ACC112 (cell line): ENCODE data around the gene NPR2.

ENCODE experiments used
- H2AFZ ChIP-seq: fragments of 200-600 bp; sonication (generic); one replicate; pipeline ENCODE4 v1.6.0; 2017; ENCODE audit warnings: antibody characterized with exemption, low read length; ENCODE audit not compliant: unreplicated experiment
- H3K27ac ChIP-seq: fragments of 200-600 bp; sonication (generic); 2 replicates; pipeline ENCODE4 v1.5.1; 2014; ENCODE audit warnings: low read depth, mild to moderate bottlenecking, antibody characterized with exemption, low read length, moderate library complexity
- H3K27me3 ChIP-seq: fragments of 200-600 bp; sonication (generic); 2 replicates; pipeline ENCODE4 v1.6.1; 2014; ENCODE audit warnings: mild to moderate bottlenecking, antibody characterized with exemption, low read length, moderate library complexity, mixed read lengths; ENCODE audit not compliant: insufficient read depth
- H3K36me3 ChIP-seq: fragments of 200-600 bp; sonication (generic); 2 replicates; pipeline ENCODE4 v1.6.1; 2016; ENCODE audit warnings: mild to moderate bottlenecking, antibody characterized with exemption, low read length, moderate library complexity, mixed read lengths; ENCODE audit not compliant: insufficient read depth
- H3K4me1 ChIP-seq: fragments of 200-600 bp; sonication (generic); one replicate; pipeline ENCODE4 v1.6.1; 2016; ENCODE audit warnings: low read length, mixed read lengths; ENCODE audit not compliant: insufficient read depth, unreplicated experiment, control insufficient read depth
- H3K4me3 ChIP-seq: fragments of 200-600 bp; sonication (generic); 2 replicates; pipeline ENCODE4 v1.5.1; 2014; ENCODE audit warnings: mild to moderate bottlenecking, low read depth, low read length
- H3K79me2 ChIP-seq: fragments of 200-600 bp; sonication (generic); one replicate; pipeline ENCODE4 v1.6.0; 2016; ENCODE audit warnings: low read length; ENCODE audit not compliant: control insufficient read depth, unreplicated experiment, insufficient read depth

The NPR2 gene

DNA sequence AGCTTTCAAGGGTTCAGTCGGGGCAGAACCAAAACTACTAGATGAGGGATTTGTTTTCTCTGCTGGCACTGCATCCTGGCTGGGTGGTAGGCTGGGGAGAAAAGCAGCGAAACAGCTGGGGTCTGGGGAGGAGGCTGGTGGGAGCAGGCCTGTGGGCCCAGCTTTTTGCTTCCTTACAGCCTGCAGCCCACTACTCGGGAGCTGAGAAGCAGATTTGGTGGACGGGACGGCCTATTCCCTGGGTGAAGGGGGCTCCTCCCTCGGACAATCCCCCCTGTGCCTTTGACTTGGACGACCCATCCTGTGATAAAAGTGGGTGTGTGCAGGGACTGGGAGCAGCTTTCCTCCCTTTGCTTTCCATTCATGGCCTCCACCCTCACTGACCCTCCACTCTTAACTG, 9.1 kb downstream of the NPR2 start:
- H3K27ac ChIP-seq, result no peak overlapping the region

DNA sequence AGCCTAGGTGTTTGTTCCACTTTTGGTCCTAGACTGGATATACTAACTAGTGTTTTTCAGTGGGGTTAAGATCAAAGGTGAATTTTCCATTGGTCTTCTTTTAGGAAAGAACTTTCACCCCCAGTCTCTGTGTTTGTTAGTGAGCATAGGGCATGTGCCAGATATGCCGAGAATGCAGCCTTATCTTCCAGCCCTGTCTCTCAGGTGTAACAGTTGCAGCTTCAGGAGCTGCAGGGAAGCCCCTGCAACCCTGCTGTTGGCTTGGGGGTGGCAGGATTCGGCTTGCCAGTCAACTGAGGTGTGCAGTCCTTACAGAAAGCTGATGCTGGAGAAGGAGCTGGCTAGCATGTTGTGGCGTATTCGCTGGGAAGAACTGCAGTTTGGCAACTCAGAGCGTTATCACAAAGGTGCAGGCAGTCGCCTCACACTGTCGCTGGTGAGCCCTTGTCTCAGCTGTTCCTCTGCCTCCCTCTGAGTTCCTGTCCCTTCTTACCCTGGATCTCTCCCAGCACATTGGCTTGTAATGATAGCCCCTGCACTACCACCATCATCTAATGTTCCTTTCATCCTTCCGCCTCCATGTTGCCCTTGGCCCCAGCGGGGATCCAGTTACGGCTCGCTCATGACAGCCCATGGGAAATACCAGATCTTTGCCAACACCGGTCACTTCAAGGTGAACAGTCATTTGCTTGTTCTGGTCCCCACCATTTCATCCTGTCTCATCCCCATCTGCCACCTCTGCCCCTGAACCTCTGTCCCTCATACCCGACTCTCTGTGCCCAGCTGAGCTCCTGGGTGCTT, 10.1 kb downstream of the NPR2 start:
- no peak overlapping the region for H2AFZ ChIP-seq
- peaks cover 4% of the 10 kb centered on the region; the same call in 1 of the 2 replicates for H3K36me3 ChIP-seq
- peaks cover 16% of the 10 kb centered on the region for H3K4me1 ChIP-seq
- no peaks in the 10 kb centered on the region for H3K27me3 ChIP-seq
- no peak overlapping the region for H3K4me3 ChIP-seq
- peaks cover 10% of the 10 kb centered on the region for H3K79me2 ChIP-seq
- no peak overlapping the region for H3K27ac ChIP-seq

More for the DNA sequence above, 9.1 kb downstream of the NPR2 start:
- Histone ChIP-seq H3K36me3 (peaks cover 4% of the 10 kb centered on the region; the same call in 1 of the 2 replicates), H2AFZ (no peak overlapping the region), H3K27me3 (no peaks in the 10 kb centered on the region), H3K79me2 (peaks cover 10% of the 10 kb centered on the region), H3K4me1 (peaks cover 20% of the 10 kb centered on the region), H3K4me3 (no peak overlapping the region)

DNA sequence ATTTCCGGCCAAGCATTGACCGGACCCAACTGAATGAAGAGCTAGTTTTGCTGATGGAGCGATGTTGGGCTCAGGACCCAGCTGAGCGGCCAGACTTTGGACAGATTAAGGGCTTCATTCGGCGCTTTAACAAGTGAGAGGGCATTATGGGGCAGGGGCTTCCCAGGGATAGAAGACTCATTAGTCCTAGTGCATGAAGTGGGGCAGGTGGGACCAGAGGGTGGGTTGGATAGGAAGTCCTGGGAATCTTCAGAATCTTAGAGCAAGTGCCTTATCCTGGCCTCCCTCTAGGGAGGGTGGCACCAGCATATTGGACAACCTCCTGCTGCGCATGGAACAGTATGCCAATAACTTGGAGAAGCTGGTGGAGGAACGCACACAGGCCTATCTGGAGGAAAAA, 14.7 kb downstream of the NPR2 start:
- no peaks in the 10 kb centered on the region for H3K27me3 ChIP-seq
- H3K36me3 ChIP-seq, result peaks cover 7% of the 10 kb centered on the region
- no peak overlapping the region for H3K27ac ChIP-seq
- H3K4me1 ChIP-seq, result no peaks in the 10 kb centered on the region
- H3K79me2 ChIP-seq, result no peaks in the 10 kb centered on the region
- H2AFZ ChIP-seq, result no peak overlapping the region
- no peak overlapping the region for H3K4me3 ChIP-seq

DNA sequence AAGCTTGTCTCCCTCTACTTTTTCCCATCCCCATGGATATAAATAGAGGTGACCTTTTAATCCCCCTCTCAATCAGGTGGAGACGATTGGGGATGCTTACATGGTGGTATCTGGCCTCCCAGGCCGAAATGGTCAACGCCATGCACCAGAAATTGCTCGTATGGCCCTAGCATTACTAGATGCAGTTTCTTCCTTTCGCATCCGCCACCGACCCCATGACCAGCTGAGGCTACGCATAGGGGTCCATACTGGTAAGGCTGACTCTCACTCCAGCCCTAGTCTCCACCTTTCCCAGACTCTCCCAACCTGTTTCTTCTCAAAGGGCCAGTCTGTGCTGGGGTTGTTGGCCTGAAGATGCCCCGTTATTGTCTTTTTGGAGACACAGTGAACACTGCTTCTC, 17.0 kb downstream of the NPR2 start:
- H3K27ac ChIP-seq, result no peak overlapping the region
- no peak overlapping the region for H2AFZ ChIP-seq
- no peaks in the 10 kb centered on the region for H3K79me2 ChIP-seq
- H3K27me3 ChIP-seq, result no peaks in the 10 kb centered on the region
- peaks cover 6% of the 10 kb centered on the region for H3K36me3 ChIP-seq
- H3K4me3 ChIP-seq, result no peak overlapping the region
- no peaks in the 10 kb centered on the region for H3K4me1 ChIP-seq

DNA sequence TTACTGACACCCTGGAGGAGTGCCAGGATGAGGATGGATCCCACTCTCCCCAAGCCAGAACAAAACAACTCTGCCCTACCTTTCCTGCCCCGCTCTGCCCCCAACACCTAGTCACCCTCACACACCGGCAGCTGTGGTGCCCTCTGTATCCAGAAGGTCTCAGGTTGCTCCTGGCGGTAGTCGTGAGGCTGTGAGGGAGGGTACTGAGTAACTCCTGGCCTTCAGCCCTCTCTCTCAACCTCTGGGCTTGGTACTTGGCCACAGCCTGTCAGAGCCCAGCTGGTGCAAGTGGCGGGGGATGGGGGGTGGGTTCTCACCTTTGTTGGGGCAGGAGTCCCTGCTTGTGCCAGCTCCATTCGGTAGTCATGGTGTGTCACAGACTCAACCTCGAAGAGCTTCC, 18.7 kb downstream of the NPR2 start:
- Histone ChIP-seq H3K4me3 (no peak overlapping the region), H3K4me1 (peaks cover 9% of the 10 kb centered on the region), H2AFZ (no peak overlapping the region), H3K27ac (no peak overlapping the region), H3K27me3 (no peaks in the 10 kb centered on the region), H3K79me2 (no peaks in the 10 kb centered on the region), H3K36me3 (peaks cover 4% of the 10 kb centered on the region; the same call in 1 of the 2 replicates)

DNA sequence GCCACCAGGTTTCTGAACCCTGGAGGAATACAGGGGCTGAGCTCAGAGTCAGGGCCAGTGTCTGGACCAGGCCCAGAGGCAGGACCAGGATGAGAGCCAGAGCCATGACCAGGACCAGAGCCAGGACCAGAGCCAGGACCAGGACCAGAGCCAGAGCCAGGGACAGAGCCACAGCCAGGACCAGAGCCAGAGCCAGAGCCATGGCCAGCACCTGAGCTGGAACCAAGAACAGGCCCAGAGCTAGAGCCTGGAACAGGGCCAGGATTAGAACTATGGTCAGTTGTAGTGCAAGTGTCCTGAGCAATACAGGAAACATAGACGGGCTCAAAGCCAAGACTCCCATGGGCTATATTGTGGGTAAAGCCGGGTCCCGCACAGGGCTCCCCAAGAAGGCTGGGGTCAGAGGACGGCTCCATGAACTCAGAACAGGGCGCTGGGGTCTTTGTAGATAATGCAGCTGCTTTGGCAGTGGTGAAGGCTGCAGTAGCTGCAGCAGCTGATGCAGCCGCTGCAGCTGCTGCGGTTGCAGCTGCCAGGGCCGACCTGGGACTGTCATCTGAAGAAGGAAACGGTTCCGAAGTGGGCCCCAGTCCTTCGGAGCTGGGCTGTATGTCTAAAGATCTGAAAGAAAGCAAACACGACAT, 20.1 kb downstream of the NPR2 start:
- H3K4me3 ChIP-seq, result peak overlapping the region; percentile 80
- H3K27ac ChIP-seq, result peak overlapping the region; percentile 24

DNA sequence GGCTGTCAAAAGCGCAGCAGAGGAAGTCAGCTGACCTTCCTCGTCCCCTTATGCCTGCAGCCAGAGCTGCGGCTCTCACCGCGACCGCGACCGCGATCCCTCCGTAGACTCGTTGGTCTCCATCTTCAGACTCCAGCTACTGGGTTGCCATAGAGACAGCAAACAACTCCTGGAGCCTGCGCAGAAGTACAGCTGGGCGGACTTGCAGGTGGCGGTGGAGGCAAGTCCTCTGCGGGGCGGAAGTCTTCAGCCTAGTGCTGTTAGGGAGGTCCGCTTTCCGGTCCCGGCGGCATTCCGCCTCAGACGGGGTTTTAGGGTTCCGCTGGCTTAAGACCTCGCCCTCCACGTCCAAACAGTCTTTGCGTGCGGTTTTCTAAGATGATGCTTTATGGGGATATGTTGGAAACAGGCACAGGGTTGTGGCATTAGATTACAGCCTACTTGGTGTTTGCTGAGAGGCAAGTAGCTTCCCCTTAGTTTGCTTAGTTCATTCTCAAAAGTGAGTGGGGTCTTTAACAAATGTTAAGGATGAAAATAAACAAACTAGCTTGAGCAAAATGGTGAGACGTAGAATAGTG, 20.7 kb downstream of the NPR2 start, which contains the start of gene SPAG8:
TSS of gene SPAG8 (minus strand) at position 238 of the 578 bp plus-strand sequence. CDS start at position 123, 115 bp downstream.
- Histone ChIP-seq H2AFZ (peak within 1 kb of the TSS; percentile 64), H3K27me3 (no peaks in the 10 kb centered on the region), H3K36me3 (peaks cover 4% of the 10 kb centered on the region; the same call in 1 of the 2 replicates), H3K79me2 (no peaks in the 10 kb centered on the region), H3K4me1 (peaks cover 9% of the 10 kb centered on the region), H3K4me3 (peak within 1 kb of the TSS; percentile 80), H3K27ac (peak within 1 kb of the TSS; percentile 24)

More for the DNA sequence above, 20.1 kb downstream of the NPR2 start:
- H3K4me1 ChIP-seq, result peaks cover 9% of the 10 kb centered on the region
- peak overlapping the region; percentile 47 for H2AFZ ChIP-seq
- peaks cover 4% of the 10 kb centered on the region; the same call in 1 of the 2 replicates for H3K36me3 ChIP-seq
- no peaks in the 10 kb centered on the region for H3K27me3 ChIP-seq
- no peaks in the 10 kb centered on the region for H3K79me2 ChIP-seq

DNA sequence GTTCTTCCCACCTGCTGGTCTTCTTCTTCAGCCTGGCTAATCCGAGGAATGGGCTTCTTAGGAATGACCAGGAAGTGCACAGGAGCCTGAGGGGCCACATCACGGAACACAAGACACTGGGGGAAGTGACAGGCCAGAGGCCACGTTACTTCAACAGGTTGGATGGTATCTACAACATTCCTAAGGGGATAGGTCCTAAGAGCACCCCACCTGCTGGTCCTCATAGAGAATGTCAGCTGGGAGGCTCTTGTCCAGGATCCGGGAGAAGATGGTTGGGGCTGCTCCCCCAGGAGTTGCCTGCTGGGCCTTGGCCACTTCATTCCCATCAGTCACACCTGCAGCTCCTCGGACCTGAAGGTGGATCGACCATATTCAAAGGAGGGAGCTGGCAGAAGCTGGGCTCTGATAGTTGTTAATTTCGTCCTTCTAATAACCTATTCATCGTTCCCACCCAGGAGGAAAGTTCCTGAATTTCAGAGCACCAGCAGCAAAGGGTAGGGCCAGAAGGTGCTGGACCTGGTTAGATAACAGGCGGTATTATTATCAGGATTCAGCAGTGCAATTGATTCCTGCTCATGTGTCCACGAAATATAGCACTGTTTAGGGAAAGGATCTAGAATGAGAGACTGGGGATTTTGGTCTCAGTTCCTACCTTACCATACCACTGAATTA, 22.2 kb downstream of the NPR2 start:
- Histone ChIP-seq H3K27me3 (no peaks in the 10 kb centered on the region), H3K4me1 (peaks cover 9% of the 10 kb centered on the region), H3K36me3 (no peaks in the 10 kb centered on the region), H3K79me2 (no peaks in the 10 kb centered on the region), H3K4me3 (peak overlapping the region; percentile 91), H3K27ac (peak overlapping the region; percentile 63), H2AFZ (no peak overlapping the region)

DNA sequence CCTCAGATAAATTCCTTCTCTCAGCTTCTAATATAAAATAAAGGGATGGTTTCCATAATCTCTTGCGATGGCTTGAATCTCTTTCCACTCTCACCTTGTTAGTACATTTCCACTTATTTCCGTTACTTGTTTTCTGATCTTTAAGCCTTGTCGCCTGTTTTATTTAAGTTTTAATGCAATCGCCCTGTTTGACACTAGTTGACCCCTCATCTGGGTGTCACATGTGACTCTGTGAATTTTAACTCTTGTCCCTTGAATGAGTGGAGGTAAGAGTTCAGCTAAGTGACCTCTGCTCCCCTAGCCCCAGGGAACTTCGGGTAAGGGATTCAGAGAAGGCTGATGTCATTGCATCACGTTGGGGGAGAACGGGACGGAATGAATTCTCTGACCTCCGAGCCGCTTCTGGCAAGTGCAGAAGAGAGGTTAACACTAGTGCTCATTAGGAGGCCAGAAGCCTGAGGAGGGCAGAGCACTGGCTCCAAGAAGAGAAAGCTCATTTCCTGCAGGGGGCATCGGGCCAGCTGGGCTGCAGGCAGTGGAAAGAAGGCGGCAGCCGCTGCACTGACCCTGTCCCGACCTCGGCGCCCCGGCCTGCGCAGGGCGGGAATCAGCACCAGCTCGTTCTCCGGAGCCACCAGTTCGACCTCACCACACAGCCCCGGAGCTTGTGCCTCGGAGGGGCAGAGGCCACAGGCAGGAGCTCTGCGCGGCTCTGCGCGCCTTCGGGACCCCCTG, 22.9 kb downstream of the NPR2 start:
- Histone ChIP-seq H3K27me3 (no peaks in the 10 kb centered on the region), H3K4me1 (peaks cover 9% of the 10 kb centered on the region), H2AFZ (peak overlapping the region; percentile 55), H3K36me3 (no peaks in the 10 kb centered on the region), H3K27ac (peak overlapping the region; percentile 63), H3K79me2 (no peaks in the 10 kb centered on the region), H3K4me3 (peak overlapping the region; percentile 91)
